Measurements from ENCODE around the gene ACE.

ACE gene

GRCh38 chr17:63512388-63512787 is 35.5 kb downstream of the ACE start:
- no peak overlapping the region for H3K4me3 ChIP-seq (ENCODE audit: control insufficient read depth, low read depth, low read length)
- DNase-seq (ENCODE audit: low read depth), result no peak
- no peak for TF ChIP-seq CTCF (IDR thresholded peaks at IDR 0.05; ENCODE audit: control insufficient read depth, insufficient read depth, low read depth, low read length, missing control alignments)

GRCh38 chr17:63512896-63513644 is 36.2 kb downstream of the ACE start:
- TF ChIP-seq CTCF (IDR thresholded peaks at IDR 0.05; ENCODE audit: control insufficient read depth, insufficient read depth, low read depth, low read length, missing control alignments), result no peak
- no peak for DNase-seq (ENCODE audit: low read depth)
- H3K4me3 ChIP-seq (ENCODE audit: control insufficient read depth, low read depth, low read length), result no peak overlapping the region

GRCh38 chr17:63514477-63514876 is 37.6 kb downstream of the ACE start:
- H3K4me3 ChIP-seq (ENCODE audit: control insufficient read depth, low read depth, low read length), result no peak overlapping the region
- DNase-seq (ENCODE audit: low read depth), result no peak
- TF ChIP-seq CTCF (IDR thresholded peaks at IDR 0.05; ENCODE audit: control insufficient read depth, insufficient read depth, low read depth, low read length, missing control alignments), result no peak

GRCh38 chr17:63514974-63515373 is 38.1 kb downstream of the ACE start:
- no peak for DNase-seq (ENCODE audit: low read depth)
- TF ChIP-seq CTCF (IDR thresholded peaks at IDR 0.05; ENCODE audit: control insufficient read depth, insufficient read depth, low read depth, low read length, missing control alignments), result no peak
- H3K4me3 ChIP-seq (ENCODE audit: control insufficient read depth, low read depth, low read length), result no peak overlapping the region

GRCh38 chr17:63515426-63515825 is 38.6 kb downstream of the ACE start:
- DNase-seq (ENCODE audit: low read depth), result no peak
- no peak for TF ChIP-seq CTCF (IDR thresholded peaks at IDR 0.05; ENCODE audit: control insufficient read depth, insufficient read depth, low read depth, low read length, missing control alignments)
- H3K4me3 ChIP-seq (ENCODE audit: control insufficient read depth, low read depth, low read length), result no peak overlapping the region

- no peak for TF ChIP-seq CTCF (IDR thresholded peaks at IDR 0.05; ENCODE audit: control insufficient read depth, insufficient read depth, low read depth, low read length, missing control alignments)
- no peak overlapping the region for H3K4me3 ChIP-seq (ENCODE audit: control insufficient read depth, low read depth, low read length)
- no peak for DNase-seq (ENCODE audit: low read depth)
Measured at GRCh38 chr17:63516910-63517824, 40.3 kb downstream of the ACE start.
